NCI-H2081 (cell line): ENCODE measurements around the gene GOLGA5.
"Not testable (repeated sequence)": the region's sequence is repeated elsewhere in the genome, so short reads cannot be mapped to it uniquely, and the experiment has no call there.

Experiments
- DNase-seq, 2 experiments: peaks; one replicate each; lab custom pipeline; 2025; lab: John Stamatoyannopoulos, UW

Gene GOLGA5

GRCh38 chr14:92778868-92779565 lies 15.1 kb upstream of the GOLGA5 start:
- peak in 1 of 2 experiments; percentile 7 for DNase-seq

DNA sequence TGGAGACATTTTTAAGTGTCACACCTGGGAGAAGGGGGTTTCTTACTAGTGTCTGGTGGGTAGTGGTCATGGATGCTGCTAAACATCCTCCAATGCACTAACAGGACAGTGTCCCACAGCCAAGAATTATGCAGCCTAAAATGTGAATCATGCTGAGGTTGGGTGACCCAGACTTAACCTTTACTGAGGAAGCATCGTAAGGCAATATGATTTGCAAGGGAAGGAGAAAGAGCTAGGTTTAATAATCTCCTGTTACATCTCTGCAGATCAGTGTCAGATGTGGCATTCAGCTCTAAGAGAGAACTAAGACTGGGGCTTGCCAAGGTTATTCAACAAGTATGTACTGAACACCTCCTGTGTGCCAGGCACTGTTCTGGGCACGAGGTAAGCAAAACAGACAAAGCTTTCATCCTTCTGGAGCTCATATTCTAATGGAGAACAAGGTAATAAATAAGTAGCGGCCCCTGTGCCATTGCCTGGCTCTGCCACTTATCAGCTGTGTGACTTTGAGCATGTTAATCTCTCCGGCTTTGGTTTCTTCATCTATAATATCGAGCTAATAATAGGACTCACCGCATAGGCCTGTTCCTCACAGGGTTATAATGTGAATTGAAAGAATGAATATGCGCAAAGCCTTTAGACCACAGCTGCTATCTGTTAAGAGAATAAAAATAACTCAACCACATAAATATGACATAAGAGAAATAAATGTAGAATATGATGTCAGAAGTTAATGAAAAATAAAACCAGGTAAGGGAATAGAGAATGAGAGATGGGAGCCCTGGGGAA lies 13.5 kb upstream of the GOLGA5 start:
- no peak for DNase-seq

- no peak for DNase-seq
Observed at GRCh38 chr14:92781350-92781749, 12.8 kb upstream of the GOLGA5 start.

- peak; percentile 60 to 78 for DNase-seq
Observed at GRCh38 chr14:92783813-92784431, 10.2 kb upstream of the GOLGA5 start.

DNA sequence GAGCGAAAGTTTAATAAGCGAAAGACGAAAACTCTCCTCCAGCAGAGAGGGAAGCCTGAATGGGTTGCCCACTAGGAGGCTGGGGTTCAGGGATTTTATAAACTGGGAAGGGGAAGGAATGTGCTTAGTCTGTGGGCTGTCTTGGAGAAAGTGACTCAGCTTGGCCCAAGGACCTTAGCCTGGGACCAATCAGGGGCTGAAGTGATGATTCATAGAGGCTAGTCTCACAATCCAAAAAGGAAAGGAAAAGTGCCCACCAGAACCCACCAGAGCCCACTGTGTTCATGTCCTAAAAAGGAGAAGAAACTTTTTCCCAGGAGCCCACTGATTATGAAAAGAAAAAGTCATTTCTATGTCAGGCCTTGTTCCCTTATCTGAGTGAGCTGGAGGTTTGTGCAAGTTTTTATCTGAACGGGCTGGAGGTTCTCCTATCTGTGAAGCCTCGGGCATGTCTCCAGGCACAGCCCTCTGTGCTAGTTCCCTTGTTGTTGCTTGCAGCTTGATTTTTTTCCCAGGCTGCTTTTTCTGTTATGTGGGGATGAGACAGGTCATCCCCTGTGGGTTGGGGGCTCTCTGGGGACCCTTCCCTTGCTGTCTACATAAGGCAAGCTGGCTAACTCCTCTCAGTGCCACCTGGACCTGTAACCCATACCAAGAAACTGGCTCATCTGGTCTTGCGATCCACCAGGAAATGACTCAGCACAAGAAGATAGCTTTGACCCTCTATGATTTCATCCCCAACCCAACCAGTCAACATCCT lies 8.3 kb upstream of the GOLGA5 start:
- DNase-seq: no peak

DNA sequence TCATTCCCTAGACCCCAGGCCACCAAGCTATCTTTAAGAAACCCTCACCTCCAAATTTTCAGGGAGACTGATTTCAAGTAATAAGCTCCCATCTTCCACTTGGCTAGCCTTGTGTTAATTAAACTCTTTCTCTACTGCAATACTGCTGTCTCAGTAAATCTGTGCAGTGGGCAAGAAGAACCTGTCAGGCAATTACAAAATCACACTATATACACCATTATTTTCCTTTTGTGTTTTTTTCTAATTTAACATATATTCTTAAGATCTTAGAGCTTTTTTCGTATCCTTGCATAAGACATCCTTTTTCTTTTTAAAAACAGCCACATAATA lies 7.7 kb upstream of the GOLGA5 start:
- DNase-seq: no peak

GRCh38 chr14:92787554-92787953 lies 6.6 kb upstream of the GOLGA5 start:
- DNase-seq: no peak

GRCh38 chr14:92789457-92790089 lies 4.5 kb upstream of the GOLGA5 start:
- no peak for DNase-seq

DNA sequence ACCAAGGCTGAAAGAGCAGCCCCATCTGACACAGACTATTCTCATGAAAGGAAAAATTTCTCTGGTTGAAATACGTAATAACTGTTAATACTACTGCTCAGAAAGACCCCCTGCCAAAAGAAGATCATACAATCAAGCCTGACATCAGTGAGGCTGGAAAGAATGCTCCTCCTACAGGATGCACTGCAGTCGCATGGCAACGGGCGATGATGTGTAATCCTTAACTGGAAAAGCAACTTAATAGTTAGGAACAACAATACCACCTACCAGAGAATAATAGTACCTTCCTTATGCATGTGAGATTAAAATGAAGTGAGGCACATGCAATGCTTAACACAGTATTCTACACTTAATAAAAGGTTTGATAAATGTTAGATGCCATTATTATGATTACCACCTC lies 1.2 kb upstream of the GOLGA5 start:
- no peak for DNase-seq

DNA sequence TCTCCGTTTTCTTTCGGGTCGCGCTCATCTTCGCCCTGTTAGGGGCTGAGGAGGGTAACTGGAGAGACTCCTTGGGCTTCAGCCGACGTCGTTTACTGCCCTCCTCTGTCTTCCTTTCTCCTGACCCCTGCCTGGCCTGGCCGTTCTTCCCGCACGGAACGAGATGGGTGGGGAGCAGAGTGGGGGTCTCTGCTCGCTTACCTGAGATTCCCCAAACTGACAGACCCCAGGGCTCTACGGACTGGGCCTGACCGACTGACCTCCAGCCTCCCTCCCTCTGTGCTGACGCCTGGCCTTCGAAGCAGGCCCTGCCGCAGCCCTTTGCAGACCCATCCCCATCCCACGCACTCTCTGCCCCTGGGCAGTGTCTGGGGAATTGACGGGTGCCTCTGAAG lies 439 bp downstream of the GOLGA5 start:
- no peak for DNase-seq

- DNase-seq: no peak
Observed at GRCh38 chr14:92794961-92795360, 856 bp downstream of the GOLGA5 start.

- no peak for DNase-seq
Observed at GRCh38 chr14:92797935-92798653, 4.0 kb downstream of the GOLGA5 start.

DNA sequence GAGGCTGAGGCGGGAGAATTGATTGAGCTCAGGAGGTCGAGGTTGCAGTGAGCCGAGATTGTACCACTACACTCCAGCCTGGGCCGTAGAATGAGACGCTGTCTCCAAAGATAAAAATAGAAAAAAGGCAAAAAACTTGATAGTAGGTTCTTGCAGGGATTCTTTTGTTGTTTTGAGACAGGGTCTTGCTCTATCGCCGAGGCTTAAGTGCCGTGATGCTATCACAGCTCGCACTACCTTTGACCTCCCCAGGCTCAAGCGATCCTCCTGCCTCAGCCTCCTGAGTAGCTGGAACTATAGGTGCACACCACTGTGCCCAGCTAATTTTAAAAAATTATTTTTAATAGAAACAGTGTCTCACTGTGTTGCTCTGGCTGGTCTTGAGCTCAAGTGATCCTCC lies 4.7 kb downstream of the GOLGA5 start:
- DNase-seq: no peak

DNA sequence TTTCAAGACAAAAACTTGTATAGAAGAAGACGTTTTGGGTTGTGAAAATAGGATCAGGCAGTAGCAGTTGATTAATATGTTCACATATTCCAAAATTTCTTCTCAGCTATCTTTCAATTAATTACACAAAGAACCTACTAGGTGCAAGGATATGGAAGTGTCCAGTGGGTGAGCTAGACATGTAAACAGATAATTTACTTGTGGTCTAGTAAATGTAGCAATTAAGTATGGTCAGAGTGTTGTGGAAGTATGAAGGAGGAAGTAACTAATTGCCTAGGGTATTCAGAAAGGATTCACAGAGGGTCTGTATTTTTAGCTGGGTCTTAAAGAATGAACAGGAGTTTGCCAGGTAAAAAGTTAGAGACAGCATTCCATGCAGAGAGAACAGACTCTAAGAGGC lies 5.9 kb downstream of the GOLGA5 start:
- no peak for DNase-seq

GRCh38 chr14:92800525-92800924 lies 6.4 kb downstream of the GOLGA5 start:
- no peak for DNase-seq

DNA sequence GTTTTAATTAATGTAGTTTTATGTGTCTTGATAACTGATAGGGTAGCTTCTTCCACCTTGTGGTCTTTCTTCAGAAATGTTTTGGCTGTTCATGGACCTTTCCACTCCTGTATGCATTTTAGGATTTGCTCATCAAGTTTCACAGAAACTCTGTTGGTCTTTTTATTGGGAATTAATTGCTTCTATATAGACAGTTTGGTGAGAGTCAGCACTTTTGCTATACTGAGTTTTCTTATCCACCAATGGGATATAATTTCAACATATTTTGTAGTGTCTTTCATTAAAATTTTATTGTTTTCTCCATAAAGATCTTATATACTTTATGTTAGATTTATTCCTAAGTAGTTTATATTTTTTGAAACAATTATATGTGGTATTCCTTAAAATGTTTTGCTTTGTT lies 7.8 kb downstream of the GOLGA5 start:
- DNase-seq: no peak

DNA sequence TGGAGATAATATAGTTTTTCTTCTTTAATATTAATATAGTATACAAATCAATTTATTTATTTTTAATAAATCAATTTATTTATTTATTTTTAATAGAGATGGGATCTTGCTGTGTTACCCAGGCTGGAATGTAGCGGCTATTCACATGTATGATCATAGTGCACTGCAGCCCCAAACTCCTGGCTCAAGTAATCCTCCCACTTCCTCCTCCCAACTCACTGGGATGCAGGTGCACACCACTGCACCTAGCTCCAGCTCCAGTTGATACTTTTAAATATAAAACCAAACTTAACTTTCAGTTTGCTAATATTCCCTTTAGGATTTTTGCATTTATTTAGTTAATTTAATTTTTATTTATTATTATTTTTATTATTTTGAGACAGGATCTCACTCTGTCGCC lies 8.6 kb downstream of the GOLGA5 start:
- DNase-seq: no peak

DNA sequence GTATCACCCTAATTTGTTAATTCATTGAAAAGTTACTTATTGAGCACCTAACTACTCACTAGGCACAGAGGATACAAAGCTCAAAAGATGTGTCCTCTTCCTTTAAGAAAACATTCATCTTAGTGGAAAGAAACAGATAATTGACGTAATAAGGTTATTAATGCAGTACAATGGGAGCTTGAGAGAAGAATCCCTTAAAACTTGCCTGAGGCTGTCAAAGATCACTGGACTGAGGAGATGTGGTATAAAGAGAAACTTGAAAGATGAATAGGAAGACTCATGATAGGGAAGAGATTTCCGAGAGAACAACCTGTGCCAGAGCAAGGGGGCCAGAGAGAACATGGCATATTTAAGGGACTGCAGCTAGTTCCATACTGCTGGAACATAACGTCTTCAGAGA lies 19.1 kb downstream of the GOLGA5 start:
- no peak for DNase-seq

- DNase-seq: peak in 1 of 2 experiments; percentile 36
Observed at GRCh38 chr14:92819011-92819597, 25.0 kb downstream of the GOLGA5 start.

DNA sequence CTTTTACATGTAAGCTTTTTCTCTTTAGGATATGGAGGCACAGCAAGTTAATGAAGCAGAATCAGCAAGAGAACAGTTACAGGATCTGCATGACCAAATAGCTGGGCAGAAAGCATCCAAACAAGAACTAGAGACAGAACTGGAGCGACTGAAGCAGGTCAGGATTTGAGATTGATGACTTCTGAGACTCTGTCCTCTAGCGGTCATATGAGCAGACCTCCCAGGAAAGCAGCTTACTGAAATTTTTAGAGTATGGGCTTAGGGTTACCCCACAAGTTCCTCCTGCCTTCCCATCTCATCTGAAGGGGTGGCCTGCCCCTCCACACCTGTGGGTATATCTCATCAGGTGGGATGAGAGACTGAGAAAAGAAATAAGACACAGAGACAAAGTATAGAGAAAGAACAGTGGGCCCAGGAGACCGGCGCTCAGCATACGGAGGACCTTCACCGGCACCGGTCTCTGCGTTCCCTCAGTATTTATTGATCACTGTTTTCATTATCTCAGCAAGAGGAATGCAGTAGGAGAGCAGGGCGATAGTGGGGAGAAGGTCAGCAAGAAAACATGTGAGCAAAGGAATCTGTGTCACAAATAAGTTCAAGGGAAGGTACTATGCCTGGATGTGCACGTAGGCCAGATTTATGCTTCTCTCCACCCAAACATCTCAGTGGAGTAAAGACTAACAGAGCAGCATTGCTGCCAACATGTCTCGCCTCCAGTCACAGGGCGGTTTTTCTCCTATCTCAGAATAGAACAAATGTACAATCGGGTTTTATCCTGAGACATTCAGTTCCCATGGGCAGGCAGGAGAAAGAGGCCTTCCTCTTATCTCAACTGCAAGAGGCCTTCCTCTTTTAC lies 25.8 kb downstream of the GOLGA5 start:
- DNase-seq: not testable (repeated sequence)
